PC-3 (cell line): ENCODE results near the gene USP30. TPM values are rescaled to one million over a fixed set of nuclear protein-coding genes. Genes with fewer than 3 reads are reported as not detected.
"Not testable (repeated sequence)": the region's sequence is repeated elsewhere in the genome, so short reads cannot be mapped to it uniquely, and the experiment has no call there.

Experiments
- ATAC-seq: fragments of 200-7000 bp; cut with Tn5 transposase; 2 replicates; pipeline ENCODE4 v1.9.1; 2020; ENCODE audit warnings: mild to moderate bottlenecking, moderate library complexity
- BruUV-seq: library from RNA; stranded (reverse); fragments of 400-500 nt; replicated peaks from 2 replicates; lab custom pipeline; 2021; lab: Mats Ljungman, UMichigan
- CTCF ChIA-PET: fragments of 300-600 bp; sonication (Branson Sonifier 250); formaldehyde crosslinking; loops from one replicate; lab custom pipeline; 2022; ENCODE audit warnings: antibody characterized with exemption; lab: Charles Lee
- POLR2A ChIA-PET: fragments of 300-600 bp; sonication (Branson Sonifier 250); formaldehyde crosslinking; loops from one replicate; lab custom pipeline; 2022; ENCODE audit warnings: antibody characterized with exemption; ENCODE audit not compliant: unreplicated experiment; lab: Charles Lee
- DNase-seq: peaks from one replicate; pipeline ENCODE4 v3.0.0-alpha.2; 2015
- H2AFZ ChIP-seq: fragments of 300-600 bp; sonication (generic); 2 replicates; pipeline ENCODE4 v1.6.0; 2016; ENCODE audit warnings: antibody characterized with exemption, low read length
- H3F3A ChIP-seq: fragments of 300-600 bp; sonication (generic); one replicate; pipeline ENCODE4 v1.6.0; 2017; ENCODE audit warnings: antibody characterized with exemption, low read length, control low read depth, mild to moderate bottlenecking; ENCODE audit not compliant: unreplicated experiment
- H3K27ac ChIP-seq: fragments of 300-600 bp; sonication (generic); 2 replicates; pipeline ENCODE4 v1.5.1; 2016; ENCODE audit warnings: mild to moderate bottlenecking, low read length
- H3K27me3 ChIP-seq: fragments of 300-600 bp; sonication (generic); 2 replicates; pipeline ENCODE4 v1.6.1; 2016; ENCODE audit warnings: low read length, mixed read lengths
- H3K36me3 ChIP-seq: fragments of 300-600 bp; sonication (generic); 2 replicates; pipeline ENCODE4 v1.6.1; 2016; ENCODE audit warnings: low read depth, mixed run types, low read length, mixed read lengths
- H3K4me1 ChIP-seq: fragments of 300-600 bp; sonication (generic); 2 replicates; pipeline ENCODE4 v1.5.1; 2016; ENCODE audit warnings: low read length; ENCODE audit not compliant: insufficient read depth
- H3K4me2 ChIP-seq: fragments of 300-600 bp; sonication (generic); 2 replicates; pipeline ENCODE4 v1.6.0; 2016; ENCODE audit warnings: low read length
- H3K4me3 ChIP-seq: fragments of 300-600 bp; sonication (generic); 2 replicates; pipeline ENCODE4 v1.5.1; 2016; ENCODE audit warnings: mild to moderate bottlenecking, low read length, mixed read lengths
- H3K79me2 ChIP-seq: fragments of 300-600 bp; sonication (generic); 2 replicates; pipeline ENCODE4 v1.6.1; 2017; ENCODE audit warnings: low read length, mixed read lengths
- H3K9ac ChIP-seq: fragments of 300-600 bp; sonication (generic); 2 replicates; pipeline ENCODE4 v1.6.0; 2016; ENCODE audit warnings: mild to moderate bottlenecking, low read length
- H3K9me2 ChIP-seq: fragments of 300-600 bp; sonication (generic); replicated peaks from 2 replicates; pipeline ENCODE4 v1.6.1; 2016; ENCODE audit warnings: mixed run types, low read length, mixed read lengths
- H3K9me3 ChIP-seq: fragments of 300-600 bp; sonication (generic); 2 replicates; pipeline ENCODE4 v1.6.1; 2016; ENCODE audit warnings: low read length, mixed read lengths
- H4K20me1 ChIP-seq: fragments of 300-600 bp; sonication (generic); 2 replicates; pipeline ENCODE4 v1.6.1; 2016; ENCODE audit warnings: low read length, mixed read lengths
- EZH2 ChIP-seq: fragments of 300-600 bp; sonication (generic); IDR thresholded peaks from one replicate; pipeline ENCODE4 v1.6.1; 2017; ENCODE audit warnings: antibody characterized with exemption, mild to moderate bottlenecking, low read length; ENCODE audit not compliant: unreplicated experiment
- EZH2phosphoT487 ChIP-seq: fragments of 300-600 bp; sonication (generic); IDR thresholded peaks from 2 replicates; pipeline ENCODE4 v1.6.1; 2018; ENCODE audit warnings: mild to moderate bottlenecking, antibody characterized with exemption, low read length, borderline replicate concordance
- intact Hi-C: fragments of 100-400 bp; cut with micrococcal nuclease; formaldehyde crosslinking; loops from 2 replicates; pipeline ENCODE4 v1.9.0; 2023
- total RNA-seq: library from RNA; depleted of rRNA; stranded (reverse); fragments of >200 nt; gene quantifications from 2 replicates; pipeline ENCODE4 v1.2.3, GENCODE V29; 2014
- TF ChIP-seq, protein P1 (sequence below): fragments of 300-600 bp; sonication (generic); conservative IDR thresholded peaks from 2 replicates; pipeline ENCODE4 v1.5.1; 2017; ENCODE audit warnings: antibody characterized with exemption, low read depth, mild to moderate bottlenecking, low read length

USP30 gene
- total RNA-seq, 1 experiment from 2014 or later = 13.6 TPM

DNA sequence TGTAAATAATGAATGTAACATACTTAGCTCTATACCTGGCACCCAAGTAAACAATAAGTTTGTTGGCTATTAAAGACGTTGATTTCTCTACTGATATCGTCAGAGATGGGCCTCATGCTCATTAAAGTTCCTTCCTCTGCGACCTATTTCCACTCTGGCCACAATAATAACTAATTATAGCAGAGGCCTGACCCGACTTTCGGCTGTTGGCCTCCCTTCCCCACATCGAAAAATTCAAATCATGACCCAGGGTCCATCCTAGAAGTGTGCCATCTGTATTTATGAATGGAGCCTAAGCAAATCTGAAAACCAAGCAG lies 321 bp upstream of the USP30 start:
- DNase-seq (no peak), ATAC-seq (no peak; the same call in 1 of the 2 replicates)
- H3F3A ChIP-seq = no peaks in the 10 kb centered on the region
- H3K9me3 ChIP-seq = no peaks in the 10 kb centered on the region
- intact Hi-C loops = loop anchor here (2.0 kb wide), 1 partner anchor 41 kb away; the partner anchor contains the start of gene ALKBH2
- H3K9ac ChIP-seq = peak overlapping the region; percentile 87
- CTCF ChIA-PET = interaction anchor here (1.0 kb wide), 1 partner anchor 41 kb away, joined by 3 read pairs; no protein-coding TSS in a partner anchor
- TF ChIP-seq, protein P1, sequence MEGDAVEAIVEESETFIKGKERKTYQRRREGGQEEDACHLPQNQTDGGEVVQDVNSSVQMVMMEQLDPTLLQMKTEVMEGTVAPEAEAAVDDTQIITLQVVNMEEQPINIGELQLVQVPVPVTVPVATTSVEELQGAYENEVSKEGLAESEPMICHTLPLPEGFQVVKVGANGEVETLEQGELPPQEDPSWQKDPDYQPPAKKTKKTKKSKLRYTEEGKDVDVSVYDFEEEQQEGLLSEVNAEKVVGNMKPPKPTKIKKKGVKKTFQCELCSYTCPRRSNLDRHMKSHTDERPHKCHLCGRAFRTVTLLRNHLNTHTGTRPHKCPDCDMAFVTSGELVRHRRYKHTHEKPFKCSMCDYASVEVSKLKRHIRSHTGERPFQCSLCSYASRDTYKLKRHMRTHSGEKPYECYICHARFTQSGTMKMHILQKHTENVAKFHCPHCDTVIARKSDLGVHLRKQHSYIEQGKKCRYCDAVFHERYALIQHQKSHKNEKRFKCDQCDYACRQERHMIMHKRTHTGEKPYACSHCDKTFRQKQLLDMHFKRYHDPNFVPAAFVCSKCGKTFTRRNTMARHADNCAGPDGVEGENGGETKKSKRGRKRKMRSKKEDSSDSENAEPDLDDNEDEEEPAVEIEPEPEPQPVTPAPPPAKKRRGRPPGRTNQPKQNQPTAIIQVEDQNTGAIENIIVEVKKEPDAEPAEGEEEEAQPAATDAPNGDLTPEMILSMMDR = no peak
- TF ChIP-seq EZH2 (no peak), EZH2phosphoT487 (no peak)
- H3K9me2 ChIP-seq = no peaks in the 10 kb centered on the region
- H3K36me3 ChIP-seq = no peaks in the 10 kb centered on the region
- no peak overlapping the region for H3K27ac ChIP-seq
- POLR2A ChIA-PET = interaction anchor here (0.6 kb wide), 1 partner anchor 711 kb away, joined by 3 read pairs; no protein-coding TSS in a partner anchor
- H3K79me2 ChIP-seq = peaks cover 13% of the 10 kb centered on the region; the same call in 1 of the 2 replicates
- BruUV-seq = TSS peak; percentile 97
- H3K27me3 ChIP-seq = no peaks in the 10 kb centered on the region
- H4K20me1 ChIP-seq = no peaks in the 10 kb centered on the region
- H3K4me3 ChIP-seq = peak overlapping the region; percentile 96
- H3K4me1 ChIP-seq = peaks cover 20% of the 10 kb centered on the region
- H3K4me2 ChIP-seq = peak overlapping the region; percentile 91
- peak overlapping the region; percentile 99 for H2AFZ ChIP-seq

DNA sequence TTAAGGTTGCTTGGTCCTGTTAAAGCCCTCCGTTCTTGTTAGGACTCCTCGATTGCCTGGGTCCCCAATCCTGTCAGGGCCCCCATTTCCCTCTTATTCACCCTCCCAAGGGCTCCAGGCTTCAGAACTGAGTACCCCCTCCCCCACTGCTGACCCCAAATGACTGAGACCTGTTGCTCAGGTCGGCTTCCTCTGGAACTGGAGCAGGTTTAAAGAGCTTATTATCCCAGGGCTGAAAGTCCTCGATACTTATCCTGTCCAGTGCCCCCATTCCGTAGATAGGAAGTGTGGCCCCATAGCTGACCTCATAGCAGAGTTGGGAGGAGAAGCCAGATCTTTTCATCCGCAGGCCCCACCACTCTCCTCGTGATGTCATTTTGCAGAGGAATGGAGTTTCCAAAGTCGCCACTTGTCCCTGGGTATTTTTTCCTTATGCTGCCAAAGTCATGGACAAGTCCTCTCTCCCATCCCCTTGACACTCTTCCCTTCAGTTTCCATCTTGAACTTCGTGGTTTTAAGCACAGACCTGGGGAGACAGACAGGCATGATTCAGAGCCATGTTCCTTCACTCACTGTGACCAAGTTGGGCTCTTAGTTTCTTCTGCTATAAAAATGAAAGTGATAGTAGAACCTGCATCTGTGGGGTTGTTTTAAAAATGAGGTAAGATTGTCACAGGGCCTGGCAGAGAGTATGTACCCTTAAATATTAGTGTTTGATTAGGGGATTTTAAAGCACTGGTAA lies 1.2 kb downstream of the USP30 start:
- peak overlapping the region; percentile 96 for H3K4me3 ChIP-seq
- H3K9me3 ChIP-seq = no peaks in the 10 kb centered on the region
- H3K9me2 ChIP-seq = no peaks in the 10 kb centered on the region
- H3F3A ChIP-seq = no peaks in the 10 kb centered on the region
- peak overlapping the region; percentile 99 for H2AFZ ChIP-seq
- ATAC-seq = no peak
- H3K27ac ChIP-seq = no peak overlapping the region
- H3K36me3 ChIP-seq = peaks cover 3% of the 10 kb centered on the region; the same call in 1 of the 2 replicates
- TF ChIP-seq, protein P1 = no peak
- no peak for TF ChIP-seq EZH2
- no peak for TF ChIP-seq EZH2phosphoT487
- peaks cover 13% of the 10 kb centered on the region; the same call in 1 of the 2 replicates for H3K79me2 ChIP-seq
- DNase-seq = no peak
- peak overlapping the region; percentile 91 for H3K4me2 ChIP-seq
- H4K20me1 ChIP-seq = no peaks in the 10 kb centered on the region
- POLR2A ChIA-PET = no interaction called here
- intact Hi-C loops = loop anchor here (2.0 kb wide), 1 partner anchor 39 kb away; the partner anchor contains the start of gene ALKBH2
- BruUV-seq = no TSS peak
- H3K27me3 ChIP-seq = no peaks in the 10 kb centered on the region
- H3K9ac ChIP-seq = peak overlapping the region; percentile 87
- H3K4me1 ChIP-seq = peaks cover 16% of the 10 kb centered on the region
- CTCF ChIA-PET = no interaction called here

DNA sequence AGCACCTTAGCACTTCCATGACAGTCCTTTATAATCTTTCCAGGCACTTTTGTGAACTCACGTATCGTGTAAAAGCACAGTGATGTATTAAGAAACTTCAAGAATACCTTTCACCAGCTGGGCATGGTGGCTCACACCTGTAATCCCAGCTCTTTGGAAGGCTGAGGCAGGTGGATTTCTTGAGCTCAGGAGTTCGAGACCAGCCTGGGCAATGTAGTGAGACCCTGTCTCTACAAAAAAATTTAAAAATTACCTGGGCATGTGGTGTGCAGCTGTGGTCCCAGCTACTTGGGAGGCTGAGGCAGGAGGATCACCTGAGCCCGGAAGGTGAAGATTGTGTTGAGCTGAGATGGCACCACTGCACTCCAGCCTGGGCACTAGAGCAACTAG lies 1.7 kb downstream of the USP30 start:
- H2AFZ ChIP-seq, H3K27ac ChIP-seq, H3K9me3 ChIP-seq, H3K27me3 ChIP-seq, H3F3A ChIP-seq, ATAC-seq, H3K9ac ChIP-seq, CTCF ChIA-PET, POLR2A ChIA-PET, H4K20me1 ChIP-seq, DNase-seq, H3K36me3 ChIP-seq, BruUV-seq, intact Hi-C loops, H3K9me2 ChIP-seq: not testable (repeated sequence)
- Histone ChIP-seq H3K4me3 (0 out of 2 replicates have a peak overlapping the region, but pooled peaks have one; percentile 96), H3K4me2 (peak overlapping the region; percentile 91), H3K4me1 (peaks cover 16% of the 10 kb centered on the region), H3K79me2 (peaks cover 13% of the 10 kb centered on the region; the same call in 1 of the 2 replicates)
